ENCODE data around the gene PTTG2.

PTTG2 gene

DNA sequence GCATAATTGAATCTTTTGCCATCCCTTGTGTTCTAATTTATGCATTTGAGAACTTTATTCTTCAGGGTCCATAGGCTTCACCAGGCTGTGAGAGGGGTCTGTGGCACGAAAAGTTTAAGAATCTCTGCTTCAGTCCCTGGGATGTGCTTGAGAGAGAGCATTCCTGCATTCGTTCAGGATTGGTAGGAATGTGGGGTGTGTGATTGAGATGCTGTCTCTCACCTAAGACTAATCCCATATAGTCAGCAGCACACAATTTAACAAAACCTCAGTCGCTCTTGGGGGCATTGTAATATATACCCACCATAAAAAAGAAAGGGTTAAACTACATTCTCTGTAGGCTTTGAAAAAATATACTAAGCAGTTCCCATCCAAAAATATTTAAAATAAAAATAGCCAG, 41.7 kb downstream of the PTTG2 start:
- Histone ChIP-seq H3K27ac (no peak overlapping the region), H3K4me3 (no peak overlapping the region)
- DNase-seq (ENCODE audit: low spot score), result no peak
- TF ChIP-seq, protein P1, sequence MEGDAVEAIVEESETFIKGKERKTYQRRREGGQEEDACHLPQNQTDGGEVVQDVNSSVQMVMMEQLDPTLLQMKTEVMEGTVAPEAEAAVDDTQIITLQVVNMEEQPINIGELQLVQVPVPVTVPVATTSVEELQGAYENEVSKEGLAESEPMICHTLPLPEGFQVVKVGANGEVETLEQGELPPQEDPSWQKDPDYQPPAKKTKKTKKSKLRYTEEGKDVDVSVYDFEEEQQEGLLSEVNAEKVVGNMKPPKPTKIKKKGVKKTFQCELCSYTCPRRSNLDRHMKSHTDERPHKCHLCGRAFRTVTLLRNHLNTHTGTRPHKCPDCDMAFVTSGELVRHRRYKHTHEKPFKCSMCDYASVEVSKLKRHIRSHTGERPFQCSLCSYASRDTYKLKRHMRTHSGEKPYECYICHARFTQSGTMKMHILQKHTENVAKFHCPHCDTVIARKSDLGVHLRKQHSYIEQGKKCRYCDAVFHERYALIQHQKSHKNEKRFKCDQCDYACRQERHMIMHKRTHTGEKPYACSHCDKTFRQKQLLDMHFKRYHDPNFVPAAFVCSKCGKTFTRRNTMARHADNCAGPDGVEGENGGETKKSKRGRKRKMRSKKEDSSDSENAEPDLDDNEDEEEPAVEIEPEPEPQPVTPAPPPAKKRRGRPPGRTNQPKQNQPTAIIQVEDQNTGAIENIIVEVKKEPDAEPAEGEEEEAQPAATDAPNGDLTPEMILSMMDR (IDR thresholded peaks at IDR 0.05), result no peak

DNA sequence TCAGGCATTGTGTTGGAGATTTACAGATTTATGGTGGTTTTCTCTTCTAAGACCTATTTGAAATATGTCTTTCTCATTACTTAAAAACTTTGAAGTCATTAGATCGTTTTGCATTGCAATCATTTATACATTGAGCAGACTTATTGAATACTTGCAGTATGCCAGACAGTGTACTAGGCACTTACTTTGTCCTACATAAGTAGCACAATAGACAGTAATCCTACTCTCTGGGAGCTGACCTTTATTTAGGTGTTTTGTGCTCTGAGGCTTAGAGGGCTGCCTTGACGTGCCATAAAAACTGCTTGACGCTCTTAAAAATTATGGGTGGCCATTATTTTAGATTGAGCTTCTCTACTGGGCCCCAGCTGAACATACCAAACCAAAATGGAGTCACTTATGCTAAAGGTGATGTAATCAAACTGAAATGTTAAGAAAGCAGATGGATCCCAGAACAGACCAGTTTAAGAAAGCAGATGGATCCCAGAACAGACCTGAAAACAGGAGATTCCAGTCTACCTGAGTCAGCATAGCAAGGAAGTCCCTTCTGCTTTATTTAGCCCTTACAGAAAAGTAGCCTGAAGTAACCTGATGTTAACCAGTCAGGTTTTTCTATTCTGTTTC, 42.4 kb downstream of the PTTG2 start:
- no peak overlapping the region for H3K27ac ChIP-seq
- no peak for DNase-seq (ENCODE audit: low spot score)
- no peak overlapping the region for H3K4me3 ChIP-seq
- TF ChIP-seq, protein P1 (IDR thresholded peaks at IDR 0.05), result no peak

DNA sequence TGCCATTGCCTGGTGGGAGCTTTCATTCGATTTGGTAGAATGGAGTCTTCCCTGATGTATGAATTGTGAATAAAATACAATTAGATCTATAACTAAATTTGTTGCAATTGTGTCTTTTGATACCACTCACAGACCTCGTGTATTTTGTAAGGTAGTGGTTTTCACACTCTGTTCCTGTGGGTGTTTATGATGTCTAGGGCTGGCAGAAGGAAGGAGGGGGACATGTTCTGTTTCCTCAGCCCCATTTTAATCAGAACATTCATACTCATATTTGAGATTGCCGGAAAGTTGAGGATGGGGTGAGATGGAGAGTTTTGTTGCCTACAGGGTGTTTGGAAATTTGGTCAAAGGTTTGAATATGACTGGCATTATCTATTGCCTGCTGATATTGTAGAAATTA, 42.9 kb downstream of the PTTG2 start:
- H3K4me3 ChIP-seq, result no peak overlapping the region
- no peak for DNase-seq (ENCODE audit: low spot score)
- no peak overlapping the region for H3K27ac ChIP-seq
- TF ChIP-seq, protein P1 (IDR thresholded peaks at IDR 0.05), result no peak

DNA sequence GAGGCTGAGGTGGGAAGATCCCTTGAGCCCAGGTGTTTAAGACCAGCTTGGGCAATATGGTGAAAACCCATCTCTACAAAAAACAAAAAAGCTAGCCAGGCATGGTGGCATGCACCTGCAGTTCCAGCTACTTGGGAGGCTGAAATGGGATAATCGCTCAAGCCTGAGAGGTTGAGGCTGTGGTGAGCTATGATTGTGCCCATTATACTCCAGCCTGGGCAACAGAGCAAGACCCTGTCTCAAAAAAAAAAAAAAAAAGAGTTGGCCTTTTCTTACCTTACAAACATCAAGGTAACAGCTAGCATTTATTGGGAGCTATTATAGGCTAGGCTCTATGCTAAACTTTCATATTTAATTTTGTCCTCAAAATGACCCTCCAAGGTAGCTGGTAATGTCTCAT, 43.4 kb downstream of the PTTG2 start:
- peak overlapping the region; percentile 0 to 20 for H3K27ac ChIP-seq
- DNase-seq (ENCODE audit: low spot score), result no peak

DNA sequence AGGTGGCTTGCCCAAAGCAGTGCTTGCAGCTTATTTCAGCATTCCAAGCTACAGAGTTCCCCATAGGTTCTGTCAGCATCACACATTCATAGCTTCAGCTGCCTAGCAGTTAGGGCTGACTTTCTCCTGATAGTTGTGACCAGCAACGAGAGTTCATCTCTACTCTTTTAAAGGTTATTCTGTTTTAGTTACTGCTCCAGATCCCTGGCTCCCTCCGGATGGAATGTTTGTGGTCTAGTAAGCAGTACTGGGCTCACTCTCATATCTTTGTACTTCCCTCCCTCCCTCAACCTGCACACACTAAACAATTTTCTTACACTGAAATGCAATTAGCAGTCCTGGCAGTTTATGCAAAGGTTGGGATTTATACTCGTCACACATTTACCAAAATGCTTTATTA, 43.9 kb downstream of the PTTG2 start:
- no peak for DNase-seq (ENCODE audit: low spot score)
- TF ChIP-seq, protein P1 (IDR thresholded peaks at IDR 0.05), result no peak
- no peak overlapping the region for H3K4me3 ChIP-seq
- peak overlapping the region; percentile 0 to 20 for H3K27ac ChIP-seq

More for the DNA sequence above, 43.4 kb downstream of the PTTG2 start:
- no peak overlapping the region for H3K4me3 ChIP-seq
- TF ChIP-seq, protein P1 (IDR thresholded peaks at IDR 0.05), result no peak

DNA sequence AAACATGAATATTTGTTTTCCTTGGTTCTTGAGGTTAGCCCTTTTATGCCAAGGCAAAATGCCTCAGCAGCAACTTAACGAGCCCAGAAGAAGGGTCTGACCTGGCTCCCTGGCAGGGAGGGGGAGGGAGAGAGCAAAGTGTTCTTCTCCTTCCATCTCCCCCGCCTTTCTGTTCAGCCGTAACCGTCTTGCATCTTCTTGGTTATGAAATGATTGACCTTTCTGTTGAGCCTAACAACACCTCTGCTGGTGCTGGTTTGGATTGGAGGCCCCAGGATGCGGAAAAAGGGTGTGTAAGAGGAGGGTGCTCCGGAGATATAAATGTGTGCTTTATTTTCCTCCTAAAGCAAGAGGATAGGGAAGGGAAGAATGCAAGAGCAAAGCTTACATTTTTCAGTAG, 44.7 kb downstream of the PTTG2 start:
- no peak for DNase-seq (ENCODE audit: low spot score)
- Histone ChIP-seq H3K27ac (peak overlapping the region; percentile 48 to 49), H3K4me3 (no peak overlapping the region)
- TF ChIP-seq, protein P1 (IDR thresholded peaks at IDR 0.05), result no peak

DNA sequence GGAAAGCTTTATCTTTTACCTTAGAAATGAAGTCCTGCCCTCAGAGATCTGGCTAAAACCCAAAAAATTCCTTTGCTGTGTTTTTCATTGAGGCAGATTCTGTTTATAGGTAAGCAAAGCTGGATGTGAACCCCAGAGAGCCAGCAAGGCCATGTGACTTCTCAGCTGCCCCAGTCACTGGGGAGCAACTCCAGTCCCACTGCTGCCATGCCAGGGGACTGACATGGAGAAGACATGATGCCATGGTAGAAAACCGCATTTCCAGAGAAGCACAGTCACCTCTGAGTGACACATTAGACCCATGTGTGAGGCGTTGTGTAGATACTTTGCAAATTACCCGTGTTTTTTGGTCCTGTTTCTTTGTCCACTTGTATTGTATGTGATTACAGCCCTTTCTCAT, 45.4 kb downstream of the PTTG2 start:
- no peak overlapping the region for H3K4me3 ChIP-seq
- DNase-seq (ENCODE audit: low spot score), result no peak
- H3K27ac ChIP-seq, result peak overlapping the region; percentile 48 to 49
- TF ChIP-seq, protein P1 (IDR thresholded peaks at IDR 0.05), result no peak

Measured in coronary artery (tissue), 2 donors.